BJ (cell line): Measurements from ENCODE around the gene TRPM7. TPM values are rescaled to one million over a fixed set of nuclear protein-coding genes. Genes with fewer than 3 reads are reported as not detected.

Experiments
- CTCF ChIA-PET: fragments of 350-600 bp; formaldehyde crosslinking; extraction: SDS; loops from one replicate; lab custom pipeline; 2021; ENCODE audit warnings: antibody characterized with exemption, inconsistent platforms; lab: Yijun Ruan, JAX
- POLR2A ChIA-PET: fragments of 300-600 bp; sonication (Branson Sonifier 250); formaldehyde crosslinking; extraction: SDS; loops from one replicate; lab custom pipeline; 2021; ENCODE audit warnings: antibody characterized with exemption; lab: Charles Lee
- DNase-seq: peaks from one replicate; pipeline ENCODE4 v3.0.0-alpha.2; 2011; ENCODE audit warnings: low read depth
- H3K27me3 ChIP-seq: 2 replicates; pipeline ENCODE4 v1.6.0; 2011; ENCODE audit warnings: low read length; ENCODE audit not compliant: control insufficient read depth, insufficient read depth
- H3K36me3 ChIP-seq: 2 replicates; pipeline ENCODE4 v1.5.1; 2011; ENCODE audit warnings: low read length; ENCODE audit not compliant: control insufficient read depth, insufficient read depth
- H3K4me3 ChIP-seq: 2 replicates; pipeline ENCODE4 v1.5.1; 2011; ENCODE audit warnings: low read depth, mild to moderate bottlenecking, control low read depth, low read length
- CTCF ChIP-seq: IDR thresholded peaks from 2 replicates; pipeline ENCODE4 v1.5.1; 2011; ENCODE audit warnings: low read depth, mild to moderate bottlenecking, control low read depth, inconsistent platforms, low read length, moderate library complexity; ENCODE audit not compliant: insufficient read depth
- polyA plus RNA-seq: library from polyadenylated mRNA; depleted of rRNA; stranded (reverse); fragments of >200 nt; gene quantifications from 2 replicates; pipeline ENCODE4 v1.2.3, GENCODE V29; 2011

TRPM7 gene
- polyA plus RNA-seq, 1 experiment, result 9.9 TPM

DNA sequence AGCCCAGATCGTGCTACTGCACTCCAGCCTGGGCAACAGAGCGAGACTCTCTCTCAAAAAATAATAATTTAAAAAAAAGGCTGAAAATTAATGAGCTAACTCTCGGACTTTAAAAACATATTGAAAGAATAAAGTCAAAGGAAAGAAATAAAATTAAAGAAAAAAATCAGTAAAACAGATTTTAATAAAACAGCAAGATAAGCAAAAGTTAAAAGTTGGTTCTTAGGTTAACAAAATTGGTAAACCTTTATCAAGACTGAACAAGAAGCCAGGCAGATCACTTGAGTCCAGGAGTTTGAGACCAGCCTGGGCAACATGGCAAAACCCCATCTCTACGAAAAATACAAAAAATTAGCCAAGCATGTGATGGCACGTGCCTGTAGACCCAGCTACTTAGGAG, 20.7 kb downstream of the TRPM7 start:
- ChIA-PET POLR2A (no interaction called here), CTCF (interaction anchor here (1.1 kb wide), 1 partner anchor 211 kb away, joined by 4 read pairs; no protein-coding TSS in a partner anchor)
- no peak for TF ChIP-seq CTCF
- Histone ChIP-seq H3K4me3 (no peak overlapping the region), H3K27me3 (no peaks in the 10 kb centered on the region), H3K36me3 (peaks cover 1% of the 10 kb centered on the region; the same call in 1 of the 2 replicates)
- no peak for DNase-seq

DNA sequence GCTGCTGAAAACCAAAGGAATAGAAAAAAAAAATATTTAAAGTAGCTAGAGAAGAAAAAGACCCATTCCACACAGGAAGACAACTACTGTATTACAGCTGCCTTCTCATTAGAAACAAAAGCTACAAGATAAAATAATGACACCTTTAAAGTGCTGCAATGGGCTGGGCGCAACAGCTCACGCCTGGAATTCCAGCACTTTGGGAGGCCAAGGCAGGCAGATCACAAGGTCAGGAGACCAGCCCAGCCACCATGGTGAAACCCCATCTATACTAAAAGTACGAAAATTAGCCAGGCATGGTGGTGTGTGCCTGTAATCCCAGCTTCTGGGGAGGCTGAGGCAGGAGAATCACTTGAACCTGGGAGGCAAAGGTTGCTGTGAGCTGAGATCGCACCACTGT, 31.0 kb downstream of the TRPM7 start:
- H3K27me3 ChIP-seq, result no peaks in the 10 kb centered on the region
- H3K4me3 ChIP-seq, result no peak overlapping the region
- ChIA-PET POLR2A (no interaction called here), CTCF (interaction anchor here (0.6 kb wide), 1 partner anchor 340 kb away, joined by 3 read pairs; no protein-coding TSS in a partner anchor)
- no peak for DNase-seq
- H3K36me3 ChIP-seq, result peaks cover 8% of the 10 kb centered on the region
- TF ChIP-seq CTCF, result no peak

- Histone ChIP-seq H3K4me3 (no peak overlapping the region), H3K36me3 (peaks cover 8% of the 10 kb centered on the region), H3K27me3 (no peaks in the 10 kb centered on the region)
- no peak for TF ChIP-seq CTCF
- DNase-seq, result no peak
- ChIA-PET CTCF (no interaction called here), POLR2A (no interaction called here)
These were observed 33.3 kb downstream of the TRPM7 start for GRCh38 chr15:50653156-50653743.

- CTCF ChIA-PET, result no interaction called here
- POLR2A ChIA-PET, result no interaction called here
- H3K4me3 ChIP-seq, result no peak overlapping the region
- DNase-seq, result no peak
- H3K27me3 ChIP-seq, result no peaks in the 10 kb centered on the region
- TF ChIP-seq CTCF, result no peak
- H3K36me3 ChIP-seq, result peaks cover 8% of the 10 kb centered on the region
These were observed 33.9 kb downstream of the TRPM7 start for GRCh38 chr15:50652671-50653070.

DNA sequence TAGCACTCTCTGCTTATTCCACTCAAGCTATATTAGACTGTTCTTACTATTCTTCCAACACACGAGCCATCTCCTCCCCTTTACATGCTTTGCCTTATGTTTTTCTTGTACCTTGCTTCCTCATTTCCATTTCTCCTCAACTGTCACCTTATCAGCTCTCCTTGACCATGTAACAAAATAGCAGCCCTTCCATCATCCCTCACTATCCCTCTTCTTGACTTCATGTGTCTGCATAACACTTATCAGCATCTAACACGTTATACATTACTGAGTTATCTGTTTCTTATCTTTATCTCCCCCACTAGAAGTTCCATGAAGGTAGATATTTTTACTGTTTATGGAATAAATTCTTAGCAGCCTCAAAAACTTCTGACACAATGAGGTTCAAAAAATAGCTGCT, 45.3 kb downstream of the TRPM7 start:
- ChIA-PET CTCF (interaction anchor here (1.3 kb wide), 1 partner anchor 16 kb away, joined by 3 read pairs; no protein-coding TSS in a partner anchor), POLR2A (no interaction called here)
- no peak for TF ChIP-seq CTCF
- peaks cover 6% of the 10 kb centered on the region for H3K36me3 ChIP-seq
- H3K4me3 ChIP-seq, result no peak overlapping the region
- no peak for DNase-seq
- no peaks in the 10 kb centered on the region for H3K27me3 ChIP-seq
